Body of pancreas (tissue), 4 donors: ENCODE results near the gene ROCK2. TPM values are rescaled to one million over a fixed set of nuclear protein-coding genes. Genes with fewer than 3 reads are reported as not detected.

Experiments
- ATAC-seq: fragments of 150-250 bp; one replicate; pipeline ENCODE4 v1.9.1; 2016
- DNase-seq, 4 donors: peaks; one replicate each; pipeline ENCODE4 v3.0.0-alpha.2; 2019
- H3K27ac ChIP-seq, 4 donors: fragments of 200-600 bp; sonication (generic); 1 replicate in 3 of 4; 2 replicates in 1 of 4; pipeline versions ENCODE4 v1.5.1 to v1.6.1; 2016 to 2019; ENCODE audit warnings: mild to moderate bottlenecking in 1 of 4, mixed read lengths in 1 of 4, moderate library complexity in 1 of 4
- H3K27me3 ChIP-seq, 2 donors: fragments of 200-600 bp; sonication (generic); one replicate each; pipeline ENCODE4 v1.6.0; 2016; ENCODE audit warnings: mild to moderate bottlenecking in 1 of 2
- H3K36me3 ChIP-seq, 2 donors: fragments of 200-600 bp; sonication (generic); replicated peaks in 1 of 2; 2 replicates each; pipeline ENCODE4 v1.5.1; 2016; ENCODE audit warnings: low read depth in 2 of 2; ENCODE audit not compliant: insufficient read depth in 1 of 2
- H3K4me1 ChIP-seq: fragments of 200-600 bp; sonication (generic); one replicate; pipeline ENCODE4 v1.6.0; 2016
- H3K4me3 ChIP-seq, 2 donors: fragments of 200-600 bp; sonication (generic); 1 replicate in 1 of 2; 2 replicates in 1 of 2; pipeline ENCODE4 v1.5.1; 2016 to 2019
- H3K9me3 ChIP-seq, 3 donors: fragments of 200-600 bp; sonication (generic); 1 replicate in 2 of 3; 2 replicates in 1 of 3; pipeline ENCODE4 v1.5.1; 2016
- POLR2A ChIP-seq, 3 donors: fragments of 450-650 bp; IDR thresholded peaks; one replicate each; pipeline ENCODE4 v1.6.1; 2016; ENCODE audit warnings: antibody characterized with exemption in 3 of 3, mild to moderate bottlenecking in 2 of 3
- WGBS, 2 donors: methylation state at CpG; one replicate each; pipeline ENCODE4 v1.1.5; 2017; 5-methylcytosine and 5-hydroxymethylcytosine counted together
- intact Hi-C: fragments of 100-400 bp; cut with DNase I; formaldehyde crosslinking; loops from one replicate; pipeline ENCODE4 v1.15.1; 2023
- total RNA-seq, 2 donors: library from RNA; depleted of rRNA; stranded (reverse); fragments of >200 nt; gene quantifications; one replicate each; pipeline ENCODE4 v1.1.0, GENCODE V29; 2016
- TF ChIP-seq, protein P1 (sequence below), 7 experiments: fragments of 450-650 bp in 4 of 7; fragments of 200-600 bp in 3 of 7; sonication (generic) in 3 of 7; IDR thresholded peaks; one replicate each; pipeline ENCODE4 v1.5.1; 2016 to 2019; ENCODE audit warnings: antibody characterized with exemption in 7 of 7

ROCK2 gene
- total RNA-seq, 2 donors from 2014 or later: 24.4 to 32.3 TPM

DNA sequence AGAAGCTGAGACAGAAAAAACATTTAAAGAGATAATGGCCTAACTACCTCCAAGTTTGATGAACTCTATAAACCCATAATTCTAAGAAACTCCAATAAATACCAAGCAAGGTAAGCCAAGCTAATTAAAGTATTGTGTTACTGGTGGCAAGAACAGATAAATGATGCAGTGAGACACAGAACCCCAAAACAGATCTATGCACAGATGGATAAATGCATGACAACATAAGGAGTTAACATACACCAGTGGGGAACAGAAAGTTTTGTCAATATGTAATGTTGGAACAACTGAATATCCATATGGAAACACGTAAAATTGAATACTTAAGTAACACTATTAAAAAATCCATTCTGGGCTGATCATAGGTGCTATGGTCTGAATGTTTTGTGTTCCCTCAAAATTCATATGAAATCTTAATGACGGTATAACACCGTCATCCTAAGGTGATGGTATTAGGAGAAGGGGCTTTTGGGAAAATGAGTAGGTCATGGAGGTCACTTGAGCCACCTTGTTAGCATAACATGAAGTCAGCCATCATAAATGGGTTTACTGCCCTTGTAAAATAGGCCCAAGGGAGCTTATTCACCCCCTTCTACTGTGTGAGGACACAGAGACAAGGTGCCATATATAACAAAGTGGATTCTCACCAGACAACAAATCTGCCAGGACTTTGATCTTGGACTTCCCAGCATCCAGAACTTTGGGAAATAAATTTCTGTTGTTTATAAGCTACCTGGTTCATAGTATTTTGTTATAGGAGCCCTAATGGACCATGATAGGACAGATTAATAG lies 102.8 kb downstream of the ROCK2 start:
- Histone ChIP-seq H3K36me3 (no peaks in the 10 kb centered on the region), H3K9me3 (no peaks in the 10 kb centered on the region), H3K4me1 (peaks cover 16% of the 10 kb centered on the region), H3K27me3 (no peaks in the 10 kb centered on the region), H3K27ac (no peak overlapping the region), H3K4me3 (no peak overlapping the region)
- ATAC-seq (no peak), DNase-seq (no peak)
- 94 to 97% methylated on average over 3 of the region's 3 CpGs for WGBS, 2 donors
- TF ChIP-seq, protein P1, sequence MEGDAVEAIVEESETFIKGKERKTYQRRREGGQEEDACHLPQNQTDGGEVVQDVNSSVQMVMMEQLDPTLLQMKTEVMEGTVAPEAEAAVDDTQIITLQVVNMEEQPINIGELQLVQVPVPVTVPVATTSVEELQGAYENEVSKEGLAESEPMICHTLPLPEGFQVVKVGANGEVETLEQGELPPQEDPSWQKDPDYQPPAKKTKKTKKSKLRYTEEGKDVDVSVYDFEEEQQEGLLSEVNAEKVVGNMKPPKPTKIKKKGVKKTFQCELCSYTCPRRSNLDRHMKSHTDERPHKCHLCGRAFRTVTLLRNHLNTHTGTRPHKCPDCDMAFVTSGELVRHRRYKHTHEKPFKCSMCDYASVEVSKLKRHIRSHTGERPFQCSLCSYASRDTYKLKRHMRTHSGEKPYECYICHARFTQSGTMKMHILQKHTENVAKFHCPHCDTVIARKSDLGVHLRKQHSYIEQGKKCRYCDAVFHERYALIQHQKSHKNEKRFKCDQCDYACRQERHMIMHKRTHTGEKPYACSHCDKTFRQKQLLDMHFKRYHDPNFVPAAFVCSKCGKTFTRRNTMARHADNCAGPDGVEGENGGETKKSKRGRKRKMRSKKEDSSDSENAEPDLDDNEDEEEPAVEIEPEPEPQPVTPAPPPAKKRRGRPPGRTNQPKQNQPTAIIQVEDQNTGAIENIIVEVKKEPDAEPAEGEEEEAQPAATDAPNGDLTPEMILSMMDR (IDR thresholded peaks at IDR 0.05): no peak
- no peak for TF ChIP-seq POLR2A (IDR thresholded peaks at IDR 0.05)
- intact Hi-C loops: no loop called here

DNA sequence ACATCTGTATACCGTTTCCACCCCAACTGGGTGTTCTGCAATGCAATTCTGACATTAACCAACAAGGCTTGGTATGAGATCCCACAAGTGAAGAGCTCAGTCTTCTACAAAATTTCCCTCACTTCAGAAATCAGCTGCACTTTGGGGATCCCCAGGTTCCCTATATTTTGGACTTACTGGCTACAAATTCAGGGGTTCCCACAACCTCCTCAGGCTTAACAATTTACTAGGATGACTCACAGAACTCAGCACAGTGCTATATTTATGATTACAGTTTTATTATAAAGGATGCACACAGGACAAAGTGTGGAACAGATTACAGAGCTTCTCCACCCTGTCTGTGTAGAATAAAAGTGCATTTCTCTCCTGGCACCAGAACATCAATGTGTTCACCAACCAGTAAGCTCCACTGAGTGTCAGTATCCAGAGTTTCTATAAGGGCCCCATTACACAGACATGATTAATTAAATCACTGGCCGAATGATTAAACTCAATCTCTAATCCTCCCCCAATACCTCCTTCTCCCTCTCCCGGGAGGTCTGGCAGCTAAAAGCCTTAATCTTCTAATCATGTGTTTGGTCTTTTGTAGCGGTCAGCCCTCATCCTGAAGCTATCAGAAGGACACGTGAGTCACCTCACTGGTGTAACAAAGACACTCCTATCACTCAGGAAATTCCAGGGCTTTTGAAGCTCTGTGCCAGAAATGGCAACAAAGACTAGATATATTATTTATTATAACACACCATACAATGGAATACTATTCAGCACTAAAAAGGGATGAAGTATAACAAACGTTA lies 104.6 kb downstream of the ROCK2 start:
- no peak for ATAC-seq

DNA sequence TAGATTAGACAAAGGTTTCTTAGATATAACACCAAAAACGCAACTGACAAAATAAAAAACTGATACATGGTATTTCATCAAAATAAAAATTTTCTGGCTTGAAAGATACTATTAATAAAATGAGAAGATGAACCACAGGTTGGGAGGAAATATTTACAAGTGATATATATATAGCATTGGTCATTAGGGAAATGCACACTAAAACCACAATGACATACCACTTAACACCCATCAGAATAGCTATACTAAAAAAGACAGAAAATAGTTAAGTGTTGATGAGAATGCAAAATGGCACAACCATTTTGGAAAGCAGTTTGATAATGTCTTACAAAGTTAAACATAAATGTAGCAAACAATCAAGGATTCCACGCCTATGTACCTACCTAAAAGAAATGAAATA lies 105.3 kb downstream of the ROCK2 start:
- DNase-seq (no peak), ATAC-seq (no peak)
- intact Hi-C loops: loop anchor here (10.0 kb wide), 1 partner anchor 176 kb away; no protein-coding TSS in a partner anchor
- H3K27ac ChIP-seq: no peak overlapping the region
- TF ChIP-seq, protein P1 (IDR thresholded peaks at IDR 0.05): no peak
- no peak for TF ChIP-seq POLR2A (IDR thresholded peaks at IDR 0.05)
- WGBS, 2 donors: 81 to 88% methylated on average over 2 of the region's 2 CpGs
- no peaks in the 10 kb centered on the region for H3K9me3 ChIP-seq
- H3K4me1 ChIP-seq: peaks cover 12% of the 10 kb centered on the region
- no peaks in the 10 kb centered on the region for H3K36me3 ChIP-seq
- no peak overlapping the region for H3K4me3 ChIP-seq
- no peaks in the 10 kb centered on the region for H3K27me3 ChIP-seq

More for the DNA sequence above, 104.6 kb downstream of the ROCK2 start:
- intact Hi-C loops: loop anchor here (10.0 kb wide), 1 partner anchor 175 kb away; no protein-coding TSS in a partner anchor
- 81 to 87% methylated on average over 6 of the region's 6 CpGs for WGBS, 2 donors
- H3K36me3 ChIP-seq: no peaks in the 10 kb centered on the region
- peaks cover 16% of the 10 kb centered on the region for H3K4me1 ChIP-seq
- TF ChIP-seq, protein P1 (IDR thresholded peaks at IDR 0.05): no peak
- no peak for TF ChIP-seq POLR2A (IDR thresholded peaks at IDR 0.05)
- H3K27ac ChIP-seq: no peak overlapping the region
- H3K27me3 ChIP-seq: no peaks in the 10 kb centered on the region
- DNase-seq: no peak
- H3K9me3 ChIP-seq: no peaks in the 10 kb centered on the region
- H3K4me3 ChIP-seq: no peak overlapping the region

DNA sequence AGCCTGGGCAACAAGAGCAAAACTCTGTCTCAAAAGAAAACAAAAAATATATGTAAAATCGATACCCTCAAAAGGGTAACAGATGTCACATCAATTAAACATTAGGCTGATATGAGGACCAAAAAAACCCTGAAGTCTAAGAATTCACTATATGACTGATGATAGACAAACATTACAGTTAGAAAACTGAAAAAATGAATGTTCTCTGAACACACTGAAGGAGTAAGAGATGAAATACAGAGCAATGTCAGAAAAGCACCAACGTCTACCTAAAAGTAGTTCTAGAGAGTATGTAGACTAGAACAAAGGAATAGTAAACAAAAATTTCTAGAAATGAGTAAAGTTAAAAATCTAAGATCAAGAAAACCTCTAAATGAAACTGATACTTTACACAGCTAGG lies 107.3 kb downstream of the ROCK2 start:
- TF ChIP-seq POLR2A (IDR thresholded peaks at IDR 0.05): no peak
- TF ChIP-seq, protein P1 (IDR thresholded peaks at IDR 0.05): no peak
- intact Hi-C loops: loop anchor here (10.0 kb wide), 1 partner anchor 178 kb away; no protein-coding TSS in a partner anchor
- no peak for ATAC-seq

More for the DNA sequence above, 107.3 kb downstream of the ROCK2 start:
- Histone ChIP-seq H3K4me1 (no peaks in the 10 kb centered on the region), H3K4me3 (no peak overlapping the region), H3K36me3 (no peaks in the 10 kb centered on the region), H3K9me3 (no peaks in the 10 kb centered on the region), H3K27me3 (no peaks in the 10 kb centered on the region), H3K27ac (no peak overlapping the region)
- WGBS, 2 donors: 64 to 68% methylated on average over 2 of the region's 2 CpGs
- no peak for DNase-seq
